Measurements from ENCODE around the gene PRKN. TPM values are rescaled to one million over a fixed set of nuclear protein-coding genes. Genes with fewer than 3 reads are reported as not detected.
"Not testable (repeated sequence)": the region's sequence is repeated elsewhere in the genome, so short reads cannot be mapped to it uniquely, and the experiment has no call there.

The PRKN gene
- total and polyA plus RNA-seq, 2 experiments from 2014 or later, result 0.10 to 0.84 TPM

DNA sequence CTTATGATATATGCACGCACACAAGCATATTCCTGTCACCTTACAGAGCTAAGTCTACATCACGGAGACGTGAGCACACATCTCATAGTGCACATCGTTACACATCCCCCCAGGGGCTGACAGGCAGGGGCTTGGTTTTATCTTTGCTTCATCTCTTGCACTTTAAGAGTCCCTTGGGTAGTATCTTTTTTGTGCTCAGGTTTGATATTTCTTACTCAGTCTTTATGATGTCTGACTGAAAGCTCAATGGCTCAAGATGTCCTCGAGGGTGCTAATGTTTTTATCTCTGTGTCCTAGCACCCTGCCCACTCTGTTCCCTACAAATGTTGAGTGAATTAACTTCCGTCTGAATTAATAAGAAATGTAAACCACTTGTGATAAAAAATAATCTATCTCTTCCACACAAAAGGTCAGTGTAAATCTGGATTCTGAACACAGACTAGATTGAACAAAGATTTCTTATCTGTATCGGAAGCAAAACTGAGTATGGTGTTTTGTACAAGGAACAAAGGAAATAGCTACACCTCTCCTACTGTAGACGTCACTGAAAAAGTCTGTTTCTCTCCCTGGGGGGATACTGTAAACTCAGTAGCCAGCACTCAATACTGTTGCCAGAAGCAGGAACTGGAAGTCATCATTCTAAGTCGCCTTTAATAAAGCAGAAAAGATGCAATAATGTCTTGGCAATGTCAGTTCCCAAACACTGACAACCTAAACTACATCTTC lies 195.1 kb downstream of the PRKN start (continued):
- TF ChIP-seq CTCF (conservative IDR thresholded peaks at IDR 0.05; ENCODE audit: low read depth in 2 of 2), result no peak
- TF ChIP-seq ZNF331 (CRISPR knock-in tag; IDR thresholded peaks at IDR 0.05; ENCODE audit: low read depth), result no peak
- no peak for TF ChIP-seq REST (IDR thresholded peaks at IDR 0.05; ENCODE audit: unreplicated experiment)
- no peak for TF ChIP-seq ZNF114 (CRISPR knock-in tag; IDR thresholded peaks at IDR 0.05)
- no peak for TF ChIP-seq STAT1 (IDR thresholded peaks at IDR 0.05; ENCODE audit: unreplicated experiment)
- no peak for TF ChIP-seq EZH2phosphoT487 (IDR thresholded peaks at IDR 0.05; ENCODE audit: unreplicated experiment)

GRCh38 chr6:162531391-162531790 lies 196.2 kb downstream of the PRKN start:
- not testable (repeated sequence) for H3K4me3 Mint-ChIP-seq; H4K20me1 ChIP-seq (replicated peaks; ENCODE audit: insufficient read depth); H3K4me1 ChIP-seq (ENCODE audit: insufficient read depth); H2AFZ ChIP-seq; H3K9me3 Mint-ChIP-seq; H3K27ac Mint-ChIP-seq; H3K27me3 Mint-ChIP-seq (ENCODE audit: insufficient read depth, low read depth, poor library complexity); H3K9me2 ChIP-seq (ENCODE audit: insufficient read depth); H3K27me3 ChIP-seq (ENCODE audit: insufficient read depth); H3K4me3 ChIP-seq; H3K79me2 ChIP-seq (replicated peaks; ENCODE audit: insufficient read depth); H3K36me3 ChIP-seq (ENCODE audit: insufficient read depth); H3K27ac ChIP-seq (ENCODE audit: low read depth); H3K4me2 ChIP-seq; H3K4me1 Mint-ChIP-seq; H3F3A ChIP-seq (replicated peaks; ENCODE audit: low read depth); DNase-seq (ENCODE audit: low spot score); ATAC-seq; H3K36me3 Mint-ChIP-seq (ENCODE audit: low read depth)

DNA sequence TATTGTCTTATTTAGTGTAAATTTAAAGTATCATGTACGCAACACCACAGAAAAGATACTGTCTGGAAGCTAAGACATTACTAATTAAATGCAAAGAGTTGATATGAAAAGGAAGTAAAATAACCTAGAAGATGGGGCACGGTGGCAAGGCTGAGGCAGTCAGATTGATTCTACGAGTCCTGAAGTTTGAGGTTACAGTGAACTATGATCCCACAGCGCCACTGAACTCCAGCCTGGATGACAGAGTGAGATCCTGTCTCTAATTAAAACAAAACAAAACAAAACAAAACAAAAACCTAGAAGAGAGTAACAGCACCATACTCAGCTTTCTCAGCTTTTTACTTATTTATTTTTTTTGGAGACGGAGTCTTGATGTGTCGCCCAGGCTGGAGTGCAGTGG lies 199.0 kb downstream of the PRKN start:
- Histone ChIP-seq H3K4me2 (no peak overlapping the region), H3K4me1 (ENCODE audit: insufficient read depth) (peaks cover 4% of the 10 kb centered on the region; the same call in 1 of the 2 replicates), H3K9me2 (ENCODE audit: insufficient read depth) (no peaks in the 10 kb centered on the region), H2AFZ (no peak overlapping the region), H3F3A (replicated peaks; ENCODE audit: low read depth) (no peaks in the 10 kb centered on the region), H3K27me3 (ENCODE audit: insufficient read depth) (no peaks in the 10 kb centered on the region), H4K20me1 (replicated peaks; ENCODE audit: insufficient read depth) (no peaks in the 10 kb centered on the region), H3K79me2 (replicated peaks; ENCODE audit: insufficient read depth) (no peaks in the 10 kb centered on the region), H3K4me3 (no peak overlapping the region), H3K36me3 (ENCODE audit: insufficient read depth) (no peaks in the 10 kb centered on the region), H3K27ac (ENCODE audit: low read depth) (no peak overlapping the region)
- no peak for ATAC-seq
- DNase-seq (ENCODE audit: low spot score), result no peak
- Mint-ChIP-seq H3K4me1 (peaks cover 9% of the 10 kb centered on the region), H3K27ac (no peak overlapping the region), H3K27me3 (ENCODE audit: insufficient read depth, low read depth, poor library complexity) (no peaks in the 10 kb centered on the region), H3K4me3 (no peak overlapping the region), H3K36me3 (ENCODE audit: low read depth) (no peaks in the 10 kb centered on the region), H3K9me3 (no peaks in the 10 kb centered on the region)
- TF ChIP-seq EZH2 (IDR thresholded peaks at IDR 0.05; ENCODE audit: low read depth, unreplicated experiment) (no peak), ZNF114 (CRISPR knock-in tag; IDR thresholded peaks at IDR 0.05) (no peak), REST (IDR thresholded peaks at IDR 0.05; ENCODE audit: unreplicated experiment) (no peak), NANOG (IDR thresholded peaks at IDR 0.05; ENCODE audit: borderline replicate concordance) (no peak), CREB1 (CRISPR knock-in tag; IDR thresholded peaks at IDR 0.05; ENCODE audit: low read depth) (no peak), POLR2AphosphoS5 (IDR thresholded peaks at IDR 0.05; ENCODE audit: low read depth) (no peak), ZNF331 (CRISPR knock-in tag; IDR thresholded peaks at IDR 0.05; ENCODE audit: low read depth) (no peak)

Measured in GM23338 (cell line).